NT2/D1 (cell line): Measurements from ENCODE around the gene STS.

Experiments used
- DNase-seq: peaks from one replicate; pipeline ENCODE4 v3.0.0-alpha.2; 2011; ENCODE audit warnings: low read depth, low spot score
- H3K27me3 ChIP-seq: 2 replicates; pipeline ENCODE4 v1.6.0; 2011; ENCODE audit warnings: mild to moderate bottlenecking; ENCODE audit not compliant: insufficient read length, insufficient read depth
- H3K36me3 ChIP-seq: 2 replicates; pipeline ENCODE4 v1.6.1; 2011; ENCODE audit warnings: mild to moderate bottlenecking, low read length, mixed read lengths; ENCODE audit not compliant: insufficient read depth, insufficient read length
- H3K4me1 ChIP-seq: 2 replicates; pipeline ENCODE4 v1.5.1; 2011; ENCODE audit not compliant: insufficient read depth, insufficient read length
- H3K4me3 ChIP-seq: 2 replicates; pipeline ENCODE4 v1.5.1; 2011; ENCODE audit warnings: low read depth; ENCODE audit not compliant: insufficient read length
- H3K9ac ChIP-seq: 2 replicates; pipeline ENCODE4 v1.6.0; 2011; ENCODE audit warnings: low read depth; ENCODE audit not compliant: insufficient read length
- H3K9me3 ChIP-seq: 2 replicates; pipeline ENCODE4 v1.5.1; 2011; ENCODE audit warnings: mild to moderate bottlenecking, low read length; ENCODE audit not compliant: insufficient read depth
- SUZ12 ChIP-seq: IDR thresholded peaks from 2 replicates; pipeline ENCODE4 v1.6.1; 2011; ENCODE audit not compliant: insufficient read length, insufficient read depth; ENCODE audit errors: extremely low read depth
- YY1 ChIP-seq: IDR thresholded peaks from 2 replicates; pipeline ENCODE4 v1.6.1; 2011; ENCODE audit not compliant: insufficient read length, insufficient read depth
- ZNF274 ChIP-seq: IDR thresholded peaks from 2 replicates; pipeline ENCODE4 v1.6.1; 2011; ENCODE audit warnings: mild to moderate bottlenecking, low read depth, low read length

Gene STS

GRCh38 chrX:7147413-7147977 is at the start of gene STS:
Gene STS (plus strand): TSS chrX:7147712. CDS start chrX:7253200, 105,488 bp downstream.
- Histone ChIP-seq H3K27me3 (no peaks in the 10 kb centered on the region), H3K4me1 (peaks cover 2% of the 10 kb centered on the region), H3K9me3 (no peaks in the 10 kb centered on the region), H3K9ac (peak within 1 kb of the TSS; percentile 91), H3K36me3 (no peaks in the 10 kb centered on the region), H3K4me3 (peak within 1 kb of the TSS; percentile 65)
- DNase-seq: no peak
- no peak for TF ChIP-seq YY1
- no peak for TF ChIP-seq ZNF274

- no peak for DNase-seq
- no peak for TF ChIP-seq YY1
- TF ChIP-seq ZNF274: no peak
- no peak for TF ChIP-seq SUZ12
- Histone ChIP-seq H3K9ac (no peak overlapping the region), H3K36me3 (peaks cover 23% of the 10 kb centered on the region), H3K4me3 (no peak overlapping the region), H3K4me1 (peaks cover 3% of the 10 kb centered on the region), H3K27me3 (no peaks in the 10 kb centered on the region), H3K9me3 (no peaks in the 10 kb centered on the region)
Measured at GRCh38 chrX:7100022-7100421, 47.5 kb upstream of the STS start.

- Histone ChIP-seq H3K9ac (no peak overlapping the region), H3K4me1 (peaks cover 3% of the 10 kb centered on the region), H3K4me3 (no peak overlapping the region), H3K27me3 (no peaks in the 10 kb centered on the region), H3K36me3 (peaks cover 23% of the 10 kb centered on the region), H3K9me3 (no peaks in the 10 kb centered on the region)
- DNase-seq: no peak
- TF ChIP-seq YY1 (no peak), ZNF274 (no peak), SUZ12 (no peak)
Measured at GRCh38 chrX:7102119-7102518, 45.4 kb upstream of the STS start.

GRCh38 chrX:7106649-7107048 is 40.9 kb upstream of the STS start:
- H3K4me1 ChIP-seq: peaks cover 2% of the 10 kb centered on the region
- no peak overlapping the region for H3K9ac ChIP-seq
- peaks cover 22% of the 10 kb centered on the region for H3K36me3 ChIP-seq
- no peak for DNase-seq
- H3K9me3 ChIP-seq: no peaks in the 10 kb centered on the region
- H3K4me3 ChIP-seq: no peak overlapping the region
- no peak for TF ChIP-seq ZNF274
- TF ChIP-seq YY1: no peak
- TF ChIP-seq SUZ12: no peak
- no peaks in the 10 kb centered on the region for H3K27me3 ChIP-seq

GRCh38 chrX:7108030-7108429 is 39.5 kb upstream of the STS start:
- no peak overlapping the region for H3K9ac ChIP-seq
- H3K4me1 ChIP-seq: peaks cover 2% of the 10 kb centered on the region
- no peaks in the 10 kb centered on the region for H3K9me3 ChIP-seq
- DNase-seq: no peak
- TF ChIP-seq SUZ12 (no peak), YY1 (no peak), ZNF274 (no peak)
- peaks cover 23% of the 10 kb centered on the region for H3K36me3 ChIP-seq
- no peaks in the 10 kb centered on the region for H3K27me3 ChIP-seq
- no peak overlapping the region for H3K4me3 ChIP-seq

- no peak for DNase-seq
- no peak overlapping the region for H3K4me3 ChIP-seq
- H3K9ac ChIP-seq: no peak overlapping the region
Measured at GRCh38 chrX:7109049-7109531, 38.4 kb upstream of the STS start.

GRCh38 chrX:7109838-7110793 is 37.4 kb upstream of the STS start:
- DNase-seq: no peak
- Histone ChIP-seq H3K4me3 (no peak overlapping the region), H3K36me3 (peaks cover 19% of the 10 kb centered on the region)

More at GRCh38 chrX:7109049-7109531, 38.4 kb upstream of the STS start:
- Histone ChIP-seq H3K27me3 (no peaks in the 10 kb centered on the region), H3K36me3 (peaks cover 26% of the 10 kb centered on the region), H3K9me3 (no peaks in the 10 kb centered on the region), H3K4me1 (peaks cover 2% of the 10 kb centered on the region)
- TF ChIP-seq ZNF274: no peak
- no peak for TF ChIP-seq SUZ12
- TF ChIP-seq YY1: no peak

More at GRCh38 chrX:7109838-7110793, 37.4 kb upstream of the STS start:
- no peak for TF ChIP-seq YY1
- no peak for TF ChIP-seq SUZ12
- no peak for TF ChIP-seq ZNF274
- no peak overlapping the region for H3K9ac ChIP-seq
- H3K4me1 ChIP-seq: peaks cover 2% of the 10 kb centered on the region
- no peaks in the 10 kb centered on the region for H3K27me3 ChIP-seq
- H3K9me3 ChIP-seq: no peaks in the 10 kb centered on the region
